Measurements from ENCODE around the gene GDPD5.

The GDPD5 gene

DNA sequence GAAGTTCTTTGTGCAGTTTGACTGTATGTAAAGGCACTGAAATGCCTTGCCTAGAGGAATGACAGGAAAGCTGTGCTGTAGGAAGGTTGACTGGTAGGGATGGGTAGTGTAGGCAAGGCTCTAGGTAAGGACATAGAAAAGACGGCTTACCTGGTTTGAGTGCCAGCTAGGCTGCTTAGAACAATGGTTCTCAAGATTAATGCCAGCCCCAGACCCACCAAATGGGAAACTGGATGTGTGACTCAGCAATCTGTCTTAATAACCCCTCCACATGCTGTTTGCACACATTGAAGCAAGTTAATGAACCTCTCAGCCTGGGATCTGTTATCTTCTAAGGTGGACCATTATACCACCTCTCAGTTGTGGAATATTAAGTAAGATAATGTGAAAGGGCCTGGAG is 122.7 kb downstream of the GDPD5 start:
- DNase-seq (ENCODE audit: low read depth in 4 of 4, low spot score in 1 of 4), result no peak

DNA sequence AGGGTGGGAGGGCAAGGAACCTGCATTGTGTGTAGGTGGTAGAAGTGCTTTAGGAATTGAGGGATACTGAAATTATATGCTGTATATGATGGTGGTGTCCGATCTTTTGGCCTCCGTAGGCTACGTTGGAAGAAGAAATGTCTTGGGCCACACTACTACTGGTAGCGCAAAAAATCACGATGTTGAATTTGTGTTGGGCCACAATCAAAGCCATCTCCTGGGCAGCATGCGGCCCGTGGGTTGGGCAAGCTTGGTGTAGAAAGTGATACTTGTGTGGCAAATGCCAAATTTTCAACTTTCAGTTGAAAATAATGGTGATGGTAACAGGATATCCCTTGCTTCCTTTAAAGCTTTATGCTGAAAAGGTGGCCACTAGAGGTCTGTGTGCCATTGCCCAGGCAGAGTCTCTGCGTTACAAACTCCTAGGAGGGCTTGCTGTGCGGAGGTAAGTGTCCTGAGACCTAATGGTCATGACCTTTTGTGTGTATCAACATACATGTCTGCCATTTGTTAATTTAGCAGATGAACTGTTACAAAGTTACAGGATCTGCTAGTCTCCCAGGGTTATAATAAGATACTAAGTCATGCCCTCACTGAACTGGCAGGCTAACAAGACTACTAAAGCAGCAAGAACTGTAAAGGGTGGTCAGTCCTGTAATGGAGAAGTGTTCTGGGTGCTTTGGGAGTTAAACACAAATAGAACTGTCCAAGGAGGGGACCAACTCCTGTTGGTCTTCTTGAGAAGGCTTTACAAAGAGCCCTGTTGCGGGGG is 123.6 kb downstream of the GDPD5 start:
- DNase-seq (ENCODE audit: low read depth in 4 of 4, low spot score in 1 of 4), result no peak

DNA sequence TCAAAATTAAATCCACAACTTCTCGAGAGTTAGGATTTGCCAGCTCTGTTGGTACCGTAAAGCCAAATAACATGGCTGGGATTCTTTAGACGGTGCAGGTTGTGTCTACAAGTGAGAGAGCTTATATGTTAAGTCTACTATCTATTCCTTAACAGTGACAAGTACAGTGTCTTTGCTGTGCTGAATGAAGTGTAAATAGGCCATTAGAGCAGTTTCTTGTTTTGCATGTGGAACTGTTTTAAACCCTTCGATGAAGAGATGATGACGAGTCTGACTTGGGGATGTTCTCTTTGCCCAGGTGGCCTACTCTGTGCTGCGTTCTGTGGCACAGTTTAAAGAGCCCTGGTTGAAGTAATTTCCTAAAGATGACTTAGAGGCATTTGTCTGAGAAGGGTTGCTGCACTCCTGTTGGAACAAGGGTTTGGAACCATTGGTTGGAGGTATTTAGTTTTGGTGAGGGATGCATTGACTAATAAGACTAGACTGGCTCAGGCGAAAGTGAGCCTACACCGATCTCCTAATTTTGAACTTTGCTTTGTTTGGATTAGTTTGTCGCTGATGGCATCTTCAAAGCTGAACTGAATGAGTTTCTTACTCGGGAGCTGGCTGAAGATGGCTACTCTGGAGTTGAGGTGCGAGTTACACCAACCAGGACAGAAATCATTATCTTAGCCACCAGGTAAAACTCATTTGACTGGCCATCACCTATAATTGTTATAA is 125.4 kb downstream of the GDPD5 start:
- DNase-seq (ENCODE audit: low read depth in 4 of 4, low spot score in 1 of 4), result no peak

DNA sequence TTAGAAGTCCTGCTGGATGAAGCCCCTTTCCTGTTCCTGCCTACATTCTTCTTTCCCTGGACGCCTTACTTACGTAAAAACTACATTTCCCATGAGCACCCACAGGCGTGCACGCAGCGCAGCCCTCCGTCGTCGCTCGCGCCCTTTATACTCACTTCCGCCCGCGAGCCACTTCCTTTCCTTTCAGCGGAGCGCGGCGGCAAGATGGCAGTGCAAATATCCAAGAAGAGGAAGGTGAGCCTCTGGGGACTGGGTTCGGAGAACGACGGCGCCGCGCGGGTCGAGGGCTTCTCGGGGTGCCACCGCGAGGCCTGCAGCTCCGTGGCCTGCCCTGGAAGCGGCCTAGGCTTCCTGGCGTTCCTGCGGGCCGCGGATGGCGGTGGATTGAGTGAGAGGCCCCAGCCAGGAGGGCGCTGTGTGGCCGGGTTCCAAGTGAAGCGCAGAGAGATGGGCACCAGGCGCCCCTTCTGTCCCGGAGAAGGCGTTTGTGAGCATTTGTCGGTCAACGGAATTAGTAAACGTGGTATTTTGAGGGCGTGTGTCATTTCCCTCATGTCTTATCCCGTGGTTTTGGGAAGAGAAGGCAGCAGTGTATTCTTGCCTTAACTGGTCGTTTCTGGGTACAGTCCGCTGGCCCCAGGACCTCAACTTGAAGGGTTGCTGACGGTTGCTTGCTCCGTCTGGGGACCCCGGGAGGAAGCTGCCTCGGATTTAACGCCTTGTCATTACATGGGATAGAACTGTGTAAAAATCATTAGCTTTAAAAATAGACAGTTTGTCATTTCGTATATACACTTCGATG is 126.2 kb downstream of the GDPD5 start, which contains the start of gene RPS3:
RPS3 (plus strand) TSS at position 175 of the 802 bp plus-strand sequence; CDS start at position 205, 30 bp downstream.
- DNase-seq (ENCODE audit: low read depth in 4 of 4, low spot score in 1 of 4), result peak; percentile 72 to 85 (median 78)

DNA sequence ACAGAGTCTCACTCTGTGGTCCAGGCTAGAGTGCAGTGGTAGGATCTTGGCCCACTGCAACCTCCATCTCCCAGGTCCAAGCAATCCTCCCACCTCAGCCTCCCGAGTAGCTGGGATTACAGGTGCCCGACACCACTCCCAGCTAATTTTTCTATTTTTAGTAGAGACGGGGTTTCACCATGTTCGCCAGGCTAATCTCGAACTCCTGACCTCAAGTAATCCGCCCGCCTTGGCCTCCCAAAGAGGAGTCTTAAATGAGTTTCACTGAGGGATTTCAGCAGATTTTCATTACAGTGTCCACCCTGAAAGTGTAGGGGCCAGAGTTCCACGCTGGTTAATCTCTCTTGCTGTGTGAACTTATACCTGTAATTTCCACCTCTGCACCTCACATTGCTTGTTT is 126.8 kb downstream of the GDPD5 start:
- no peak for DNase-seq (ENCODE audit: low read depth in 4 of 4, low spot score in 1 of 4)

DNA sequence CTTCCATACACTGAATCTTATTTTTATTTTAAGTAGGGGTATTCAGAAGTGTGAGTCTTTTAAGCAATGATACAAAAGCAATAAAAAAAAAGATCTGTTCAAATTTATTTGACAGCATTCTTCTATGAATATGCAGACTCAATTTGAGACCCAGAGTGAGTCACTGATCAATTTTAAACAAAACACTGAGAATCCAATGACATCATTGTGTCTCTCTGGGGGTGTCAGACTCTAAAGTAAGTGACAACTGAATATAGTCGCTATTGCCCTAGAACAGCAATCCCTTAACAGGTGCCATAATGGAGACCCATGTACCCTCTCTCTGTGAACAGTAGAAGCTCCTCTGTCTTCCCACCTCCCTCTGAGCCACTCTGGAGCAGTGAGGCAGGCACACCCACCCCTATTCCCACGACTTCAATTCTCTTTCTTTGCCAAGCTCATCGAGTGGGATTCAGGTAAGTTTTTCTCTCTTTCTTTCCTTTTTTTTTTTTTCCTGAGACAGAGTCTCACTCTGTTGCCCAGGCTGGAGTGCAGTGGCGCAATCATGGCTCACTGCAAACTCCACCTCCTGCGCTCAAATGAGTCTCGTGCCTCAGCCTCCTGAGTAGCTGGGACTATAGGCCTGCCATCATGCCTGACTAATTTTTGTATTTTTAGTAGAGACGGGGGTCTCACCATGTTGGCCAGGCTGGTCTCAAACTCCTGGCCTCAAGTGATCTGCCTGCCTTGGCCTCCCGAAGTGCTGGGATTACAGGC is 131.5 kb downstream of the GDPD5 start:
- DNase-seq (ENCODE audit: low read depth in 4 of 4, low spot score in 1 of 4), result no peak

DNA sequence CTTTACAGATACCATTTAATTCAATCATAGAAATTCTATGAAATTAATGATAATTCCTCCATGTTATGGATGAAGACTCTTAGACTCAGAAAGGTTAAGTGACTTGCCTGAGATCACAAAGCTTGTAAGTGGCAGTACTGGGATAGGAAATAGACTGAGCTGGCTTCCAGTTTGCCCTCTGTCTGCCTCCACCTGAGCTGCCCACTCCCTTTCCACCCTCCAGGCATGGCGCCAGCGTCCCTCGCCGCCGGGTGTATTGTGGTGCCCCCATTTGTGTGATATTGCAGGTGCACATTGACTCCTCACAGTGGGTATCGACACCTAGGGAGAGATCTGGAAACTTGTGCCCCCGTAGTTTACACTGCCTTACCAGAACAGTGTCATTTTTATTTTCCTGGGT is 135.8 kb downstream of the GDPD5 start:
- DNase-seq (ENCODE audit: low read depth in 4 of 4, low spot score in 1 of 4), result no peak

DNA sequence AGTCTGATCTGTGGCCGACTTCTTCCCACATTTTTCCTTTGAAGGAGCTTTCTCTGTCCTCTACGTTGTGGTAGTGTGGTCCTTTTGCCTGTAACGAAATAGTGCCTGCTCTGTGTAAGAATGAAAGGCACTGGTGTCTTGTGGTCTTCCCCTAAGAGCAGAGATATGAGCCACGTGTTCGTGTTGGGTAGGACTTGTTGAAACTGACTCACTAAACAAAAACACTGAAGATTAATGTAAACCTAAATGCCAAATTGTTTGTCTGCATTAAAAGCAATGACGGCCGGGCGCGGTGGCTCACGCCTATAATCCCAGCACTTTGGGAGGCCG is 136.5 kb downstream of the GDPD5 start:
- no peak for DNase-seq (ENCODE audit: low read depth in 4 of 4, low spot score in 1 of 4)

DNA sequence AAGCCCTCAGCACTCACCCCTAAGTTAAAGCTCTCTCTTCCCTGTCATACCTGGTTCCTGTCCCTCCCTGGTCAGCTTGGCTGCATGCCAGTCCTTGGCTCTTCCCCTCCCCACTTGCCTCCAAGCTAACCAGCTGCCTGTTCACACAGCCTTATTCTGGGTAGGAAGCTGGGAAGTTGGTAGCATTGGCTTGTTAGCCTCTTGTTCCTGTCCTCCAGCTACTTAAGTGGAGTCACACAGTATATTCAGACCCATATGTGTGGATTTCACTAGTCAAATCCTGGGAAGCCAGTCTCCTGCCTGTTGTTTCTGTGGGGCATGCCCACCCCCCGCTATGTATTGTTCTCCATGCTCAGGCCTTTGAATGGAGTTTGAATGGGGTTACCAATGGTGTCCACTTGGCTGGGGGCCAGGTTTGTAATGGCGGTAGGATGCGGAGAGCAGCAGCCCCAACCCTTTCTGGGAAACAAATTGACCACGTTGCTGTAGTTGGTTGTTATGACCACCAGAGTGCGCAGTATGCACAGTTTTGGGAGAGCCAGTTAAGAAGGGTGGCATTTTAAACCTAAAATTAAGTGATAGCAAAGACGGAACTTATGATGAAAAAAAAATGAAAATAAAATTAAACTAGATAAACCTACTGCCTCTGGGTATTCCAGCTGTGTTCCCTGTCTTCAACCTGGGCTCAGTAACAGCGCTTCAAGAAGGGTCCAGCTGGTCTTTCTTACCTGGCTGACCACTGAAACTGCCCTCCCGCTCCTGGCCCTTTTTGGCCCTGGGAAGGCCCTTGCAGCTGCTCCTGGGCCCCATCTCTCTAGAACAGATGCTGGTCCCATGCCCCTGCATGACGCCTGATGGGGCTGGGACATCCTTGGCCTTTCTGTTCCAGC is 137.1 kb downstream of the GDPD5 start:
- DNase-seq (ENCODE audit: low read depth in 4 of 4, low spot score in 1 of 4), result peak; percentile 38 to 48 (median 42)

DNA sequence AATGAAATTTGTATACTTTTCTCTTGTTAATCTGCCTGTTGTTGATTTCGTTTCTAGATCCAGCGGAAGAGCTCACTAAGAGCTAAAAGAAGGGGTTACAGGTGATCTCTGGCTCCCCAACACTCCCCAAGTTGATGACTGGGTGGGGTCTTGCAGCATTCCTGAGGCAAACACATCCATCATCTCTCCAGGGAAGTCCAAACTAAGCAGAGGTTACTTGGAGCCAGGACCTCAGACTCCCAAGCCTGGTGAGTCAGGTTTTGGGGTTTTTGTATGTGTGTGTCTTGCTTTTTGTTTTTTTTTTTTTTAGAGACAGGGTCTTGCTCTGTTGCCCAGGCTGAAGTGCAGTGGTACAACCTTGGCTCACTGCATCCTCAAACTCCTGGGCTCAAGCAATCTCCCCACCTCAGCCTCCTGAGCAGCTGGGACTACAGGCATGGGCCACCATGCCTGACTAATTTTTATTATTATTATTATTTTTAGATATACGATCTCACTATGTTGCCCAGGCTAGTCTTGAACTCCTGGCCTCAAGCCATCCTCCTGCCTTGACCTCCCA is 137.9 kb downstream of the GDPD5 start:
- DNase-seq (ENCODE audit: low read depth in 4 of 4, low spot score in 1 of 4), result no peak

DNA sequence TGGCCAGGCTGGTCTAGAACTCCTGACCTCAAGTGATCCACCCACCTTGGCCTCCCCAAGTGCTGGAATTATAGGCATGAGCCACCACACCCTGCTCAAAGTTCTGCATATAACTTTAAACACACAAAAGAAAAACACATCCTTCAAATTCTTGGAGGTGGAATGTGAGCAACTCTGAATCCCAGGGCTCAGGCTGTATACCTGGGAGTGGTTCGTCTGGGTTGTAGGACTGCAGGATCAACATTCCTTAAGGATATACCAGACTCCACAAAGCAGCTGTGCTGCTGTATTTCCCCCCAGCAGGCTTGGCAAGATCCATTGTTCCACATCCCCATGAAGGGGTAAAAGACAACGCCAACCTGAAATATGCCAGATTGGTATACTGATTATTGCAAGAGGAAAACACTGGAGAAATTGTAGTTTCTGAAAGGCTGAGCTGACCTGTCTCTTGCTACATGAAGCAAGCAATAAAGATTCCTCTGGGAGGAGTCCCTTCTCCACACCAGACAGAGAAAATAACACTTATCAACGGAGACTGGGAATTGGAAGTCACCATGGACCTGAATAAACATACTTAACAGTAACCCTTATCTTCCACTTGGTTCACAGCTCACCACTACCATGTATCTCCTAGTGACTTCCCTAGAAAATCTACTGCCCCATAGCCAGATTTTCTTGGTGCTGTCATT is 138.7 kb downstream of the GDPD5 start:
- DNase-seq (ENCODE audit: low read depth in 4 of 4, low spot score in 1 of 4), result no peak

Measured in stimulated activated CD4-positive, alpha-beta T cell treated with anti-CD3 and anti-CD28 coated beads, Interleukin-1b, Interleukin-23, amount 100 ng/mL, for 24 hours (primary cell).